PC-3 (cell line): ENCODE measurements around the gene LRFN3. TPM values are rescaled to one million over a fixed set of nuclear protein-coding genes. Genes with fewer than 3 reads are reported as not detected.

ENCODE experiments used
- ATAC-seq: fragments of 200-7000 bp; cut with Tn5 transposase; 2 replicates; pipeline ENCODE4 v1.9.1; 2020; ENCODE audit warnings: mild to moderate bottlenecking, moderate library complexity
- BruUV-seq: library from RNA; stranded (reverse); fragments of 400-500 nt; replicated peaks from 2 replicates; lab custom pipeline; 2021; lab: Mats Ljungman, UMichigan
- CTCF ChIA-PET: fragments of 300-600 bp; sonication (Branson Sonifier 250); formaldehyde crosslinking; loops from one replicate; lab custom pipeline; 2022; ENCODE audit warnings: antibody characterized with exemption; lab: Charles Lee
- POLR2A ChIA-PET: fragments of 300-600 bp; sonication (Branson Sonifier 250); formaldehyde crosslinking; loops from one replicate; lab custom pipeline; 2022; ENCODE audit warnings: antibody characterized with exemption; ENCODE audit not compliant: unreplicated experiment; lab: Charles Lee
- DNase-seq: peaks from one replicate; pipeline ENCODE4 v3.0.0-alpha.2; 2015
- H2AFZ ChIP-seq: fragments of 300-600 bp; sonication (generic); 2 replicates; pipeline ENCODE4 v1.6.0; 2016; ENCODE audit warnings: antibody characterized with exemption, low read length
- H3F3A ChIP-seq: fragments of 300-600 bp; sonication (generic); one replicate; pipeline ENCODE4 v1.6.0; 2017; ENCODE audit warnings: antibody characterized with exemption, low read length, control low read depth, mild to moderate bottlenecking; ENCODE audit not compliant: unreplicated experiment
- H3K27ac ChIP-seq: fragments of 300-600 bp; sonication (generic); 2 replicates; pipeline ENCODE4 v1.5.1; 2016; ENCODE audit warnings: mild to moderate bottlenecking, low read length
- H3K27me3 ChIP-seq: fragments of 300-600 bp; sonication (generic); 2 replicates; pipeline ENCODE4 v1.6.1; 2016; ENCODE audit warnings: low read length, mixed read lengths
- H3K36me3 ChIP-seq: fragments of 300-600 bp; sonication (generic); 2 replicates; pipeline ENCODE4 v1.6.1; 2016; ENCODE audit warnings: low read depth, mixed run types, low read length, mixed read lengths
- H3K4me1 ChIP-seq: fragments of 300-600 bp; sonication (generic); 2 replicates; pipeline ENCODE4 v1.5.1; 2016; ENCODE audit warnings: low read length; ENCODE audit not compliant: insufficient read depth
- H3K4me2 ChIP-seq: fragments of 300-600 bp; sonication (generic); 2 replicates; pipeline ENCODE4 v1.6.0; 2016; ENCODE audit warnings: low read length
- H3K4me3 ChIP-seq: fragments of 300-600 bp; sonication (generic); 2 replicates; pipeline ENCODE4 v1.5.1; 2016; ENCODE audit warnings: mild to moderate bottlenecking, low read length, mixed read lengths
- H3K79me2 ChIP-seq: fragments of 300-600 bp; sonication (generic); 2 replicates; pipeline ENCODE4 v1.6.1; 2017; ENCODE audit warnings: low read length, mixed read lengths
- H3K9ac ChIP-seq: fragments of 300-600 bp; sonication (generic); 2 replicates; pipeline ENCODE4 v1.6.0; 2016; ENCODE audit warnings: mild to moderate bottlenecking, low read length
- H3K9me2 ChIP-seq: fragments of 300-600 bp; sonication (generic); replicated peaks from 2 replicates; pipeline ENCODE4 v1.6.1; 2016; ENCODE audit warnings: mixed run types, low read length, mixed read lengths
- H3K9me3 ChIP-seq: fragments of 300-600 bp; sonication (generic); 2 replicates; pipeline ENCODE4 v1.6.1; 2016; ENCODE audit warnings: low read length, mixed read lengths
- H4K20me1 ChIP-seq: fragments of 300-600 bp; sonication (generic); 2 replicates; pipeline ENCODE4 v1.6.1; 2016; ENCODE audit warnings: low read length, mixed read lengths
- CTCF ChIP-seq: fragments of 300-600 bp; sonication (generic); conservative IDR thresholded peaks from 2 replicates; pipeline ENCODE4 v1.5.1; 2017; ENCODE audit warnings: antibody characterized with exemption, low read depth, mild to moderate bottlenecking, low read length
- EZH2 ChIP-seq: fragments of 300-600 bp; sonication (generic); IDR thresholded peaks from one replicate; pipeline ENCODE4 v1.6.1; 2017; ENCODE audit warnings: antibody characterized with exemption, mild to moderate bottlenecking, low read length; ENCODE audit not compliant: unreplicated experiment
- EZH2phosphoT487 ChIP-seq: fragments of 300-600 bp; sonication (generic); IDR thresholded peaks from 2 replicates; pipeline ENCODE4 v1.6.1; 2018; ENCODE audit warnings: mild to moderate bottlenecking, antibody characterized with exemption, low read length, borderline replicate concordance
- intact Hi-C: fragments of 100-400 bp; cut with micrococcal nuclease; formaldehyde crosslinking; loops from 2 replicates; pipeline ENCODE4 v1.9.0; 2023
- total RNA-seq: library from RNA; depleted of rRNA; stranded (reverse); fragments of >200 nt; gene quantifications from 2 replicates; pipeline ENCODE4 v1.2.3, GENCODE V29; 2014

LRFN3 gene
- total RNA-seq, 1 experiment from 2014 or later: 4.1 TPM

GRCh38 chr19:35940839-35941238 is 4.7 kb downstream of the LRFN3 start:
- Histone ChIP-seq H3K4me2 (no peak overlapping the region), H2AFZ (no peak overlapping the region), H3K79me2 (peaks cover 7% of the 10 kb centered on the region; the same call in 1 of the 2 replicates), H4K20me1 (no peaks in the 10 kb centered on the region), H3K4me3 (no peak overlapping the region), H3K9me2 (no peaks in the 10 kb centered on the region), H3K27ac (no peak overlapping the region), H3K4me1 (peaks cover 9% of the 10 kb centered on the region), H3F3A (no peaks in the 10 kb centered on the region), H3K36me3 (no peaks in the 10 kb centered on the region), H3K27me3 (no peaks in the 10 kb centered on the region), H3K9ac (no peak overlapping the region), H3K9me3 (no peaks in the 10 kb centered on the region)
- TF ChIP-seq EZH2phosphoT487 (no peak), EZH2 (no peak), CTCF (no peak)
- ChIA-PET CTCF (no interaction called here), POLR2A (no interaction called here)
- intact Hi-C loops: no loop called here
- BruUV-seq: no TSS peak
- ATAC-seq (no peak), DNase-seq (no peak)

GRCh38 chr19:35942235-35942634 is 6.1 kb downstream of the LRFN3 start:
- CTCF ChIA-PET: no interaction called here
- no peak overlapping the region for H3K27ac ChIP-seq
- no TSS peak for BruUV-seq

More at GRCh38 chr19:35942235-35942634, 6.1 kb downstream of the LRFN3 start:
- POLR2A ChIA-PET: no interaction called here
- no peaks in the 10 kb centered on the region for H3K36me3 ChIP-seq
- no peak overlapping the region for H3K4me3 ChIP-seq
- no peaks in the 10 kb centered on the region for H3K27me3 ChIP-seq
- H3F3A ChIP-seq: no peaks in the 10 kb centered on the region
- H4K20me1 ChIP-seq: no peaks in the 10 kb centered on the region
- H2AFZ ChIP-seq: no peak overlapping the region
- peaks cover under 1% of the 10 kb centered on the region; the same call in 1 of the 2 replicates for H3K79me2 ChIP-seq
- DNase-seq: no peak
- no peak overlapping the region for H3K4me2 ChIP-seq
- intact Hi-C loops: no loop called here
- no peaks in the 10 kb centered on the region for H3K9me3 ChIP-seq
- no peaks in the 10 kb centered on the region for H3K9me2 ChIP-seq
- no peak overlapping the region for H3K9ac ChIP-seq
- H3K4me1 ChIP-seq: peaks cover 4% of the 10 kb centered on the region; the same call in 1 of the 2 replicates
- TF ChIP-seq EZH2phosphoT487 (no peak), EZH2 (no peak), CTCF (no peak)
- no peak for ATAC-seq
